ENCODE data around the gene SCN11A. TPM values are rescaled to one million over a fixed set of nuclear protein-coding genes. Genes with fewer than 3 reads are reported as not detected.

SCN11A gene
- polyA plus RNA-seq (2011; rRNA removed) (not detected in 2 replicates), polyA plus RNA-seq (2017; fragmentation: RNase III; extraction: RNeasy Plus Mini Kit Qiagen cat#74134 plus additional on column Dnase treatment) (0.01 TPM in 1 of 3 replicates, not detected in the others), polyA minus RNA-seq (2011; rRNA and poly(A)+ RNA removed) (not detected in 2 replicates)
- not detected in 2 replicates for polyA plus RNA-seq (2012; cell fraction: cytosol; rRNA removed)
- 0.01 TPM in 1 of 2 replicates, not detected in the other for polyA plus RNA-seq (2012; cell fraction: nucleus; rRNA removed)

DNA sequence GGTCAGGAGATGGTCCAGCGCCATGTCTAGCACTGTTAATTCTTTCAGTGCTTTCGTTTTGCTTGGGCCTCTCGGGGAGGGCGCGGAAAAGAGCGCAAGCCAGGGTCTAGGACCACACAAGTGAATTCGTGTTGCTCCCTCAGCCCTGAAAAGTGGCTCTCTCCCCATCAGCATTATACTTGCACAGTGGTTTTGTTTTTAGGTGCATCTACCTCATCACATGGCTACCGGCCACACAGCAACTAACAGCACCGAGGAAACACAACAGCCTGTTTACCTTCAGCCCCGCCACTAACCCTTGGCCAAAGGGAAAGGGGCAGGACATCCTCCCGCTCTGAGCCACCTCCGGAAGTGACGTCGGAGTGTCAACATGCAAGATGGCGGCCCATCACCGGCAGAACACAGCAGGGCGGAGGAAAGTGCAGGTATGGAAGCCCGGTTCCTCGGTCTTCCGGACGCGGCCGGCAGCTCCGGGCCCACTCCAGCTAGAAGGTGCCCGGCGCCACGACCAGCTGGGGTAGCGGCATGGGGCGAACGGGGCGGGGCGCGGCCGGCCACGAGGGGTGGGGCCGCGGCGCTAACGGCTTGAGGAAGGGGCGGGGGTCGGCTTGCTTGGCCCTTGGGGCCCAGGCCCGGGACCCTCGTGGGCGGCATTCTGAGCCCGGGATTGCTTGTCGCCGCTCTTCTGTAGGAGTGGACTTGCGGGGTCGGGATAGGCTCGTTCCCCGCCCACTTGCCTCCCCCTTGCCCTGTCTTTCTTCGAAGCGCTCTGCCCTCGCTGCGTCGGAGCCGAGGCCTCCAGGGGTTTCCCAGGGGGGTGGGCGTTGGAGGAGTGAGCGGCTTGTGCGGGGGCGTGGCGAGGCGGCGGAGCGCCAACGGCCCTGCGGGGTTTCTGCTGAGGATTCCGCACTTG is at the start of gene SCN11A, which contains the start of gene WDR48:
Gene SCN11A (minus strand): TSS at position 296 of the 913 bp plus-strand sequence. CDS start 101,582 bp downstream, outside the sequence.
Gene WDR48 (plus strand): TSS at position 368 of the 913 bp plus-strand sequence. CDS start 10 bp downstream, at position 378.
- 5% methylated on average over 33 of the region's 68 CpGs for WGBS (ENCODE audit: missing lambda C conversion rate)
- CTCF ChIA-PET, result interaction anchor here (0.9 to 1.0 kb wide), 2 partner anchors 12 to 21 kb away, joined by 4 read pairs; no protein-coding TSS in a partner anchor
- Histone ChIP-seq H3K4me2 (peak within 1 kb of the TSS; percentile 85), H3K4me1 (0 out of 3 replicates have a peak, but pooled peaks cover 5% of the 10 kb centered on the region), H3K27ac (peak within 1 kb of the TSS; percentile 93 to 97), H3K9me3 (no peaks in the 10 kb centered on the region), H3K4me3 (peak within 1 kb of the TSS; percentile 96)
- DNase-seq (ENCODE audit: low read depth in 1 of 2, low spot score in 1 of 2), result peak; percentile 87 to 92
- POLR2A ChIA-PET, result no interaction called here
- ATAC-seq, result peak; percentile 100
- FAIRE-seq, result peak; percentile 92
- TF ChIP-seq, protein P1, sequence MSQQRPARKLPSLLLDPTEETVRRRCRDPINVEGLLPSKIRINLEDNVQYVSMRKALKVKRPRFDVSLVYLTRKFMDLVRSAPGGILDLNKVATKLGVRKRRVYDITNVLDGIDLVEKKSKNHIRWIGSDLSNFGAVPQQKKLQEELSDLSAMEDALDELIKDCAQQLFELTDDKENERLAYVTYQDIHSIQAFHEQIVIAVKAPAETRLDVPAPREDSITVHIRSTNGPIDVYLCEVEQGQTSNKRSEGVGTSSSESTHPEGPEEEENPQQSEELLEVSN (IDR thresholded peaks at IDR 0.05; ENCODE audit: borderline replicate concordance, low read depth), result no peak
- TF ChIP-seq RCOR1 (IDR thresholded peaks at IDR 0.05; ENCODE audit: low read depth, low read length) (no peak), FOSB (CRISPR knock-in tag; IDR thresholded peaks at IDR 0.05) (no peak), SMC3 (IDR thresholded peaks at IDR 0.05) (no peak), CBX2 (IDR thresholded peaks at IDR 0.05; ENCODE audit: borderline replicate concordance, low read depth) (no peak), PHF8 (IDR thresholded peaks at IDR 0.05; ENCODE audit: borderline replicate concordance, low read depth) (peak; percentile 95), RAD21 (conservative IDR thresholded peaks at IDR 0.05 in 1 of 2, IDR thresholded peaks at IDR 0.05 in 1 of 2) (no peak), TP53 (CRISPR knock-in tag; IDR thresholded peaks at IDR 0.05) (no peak), KDM5A (IDR thresholded peaks at IDR 0.05) (peak; percentile 96), HEYL (CRISPR knock-in tag; IDR thresholded peaks at IDR 0.05) (no peak), TFCP2L1 (CRISPR knock-in tag; IDR thresholded peaks at IDR 0.05) (no peak), GATA3 (IDR thresholded peaks at IDR 0.05; ENCODE audit: borderline replicate concordance) (0 out of 2 replicates have a peak, but pooled peaks have one; percentile 20), POLR2AphosphoS2 (conservative IDR thresholded peaks at IDR 0.05; ENCODE audit: low read length) (no peak), RNF2 (IDR thresholded peaks at IDR 0.05; ENCODE audit: borderline replicate concordance, low read depth) (no peak), EHF (CRISPR knock-in tag; IDR thresholded peaks at IDR 0.05) (no peak), NFE2L2 (conservative IDR thresholded peaks at IDR 0.05; ENCODE audit: low read length) (no peak), FOXS1 (CRISPR knock-in tag; IDR thresholded peaks at IDR 0.05) (no peak; the same call in 1 of the 2 replicates), KDM1A (IDR thresholded peaks at IDR 0.05; ENCODE audit: low read depth) (no peak), RARB (CRISPR knock-in tag; IDR thresholded peaks at IDR 0.05) (no peak), FOSL2 (IDR thresholded peaks at IDR 0.05) (no peak), FOSL2 (CRISPR knock-in tag; IDR thresholded peaks at IDR 0.05) (peak; percentile 21; the same call in 1 of the 2 replicates), JUN (IDR thresholded peaks at IDR 0.05) (peak; percentile 49 to 70; a peak in 3 of 5 replicates), ATOH8 (CRISPR knock-in tag; IDR thresholded peaks at IDR 0.05; ENCODE audit: low read depth) (no peak), NR3C1 (IDR thresholded peaks at IDR 0.05) (no peak)
- TF ChIP-seq, protein P2, sequence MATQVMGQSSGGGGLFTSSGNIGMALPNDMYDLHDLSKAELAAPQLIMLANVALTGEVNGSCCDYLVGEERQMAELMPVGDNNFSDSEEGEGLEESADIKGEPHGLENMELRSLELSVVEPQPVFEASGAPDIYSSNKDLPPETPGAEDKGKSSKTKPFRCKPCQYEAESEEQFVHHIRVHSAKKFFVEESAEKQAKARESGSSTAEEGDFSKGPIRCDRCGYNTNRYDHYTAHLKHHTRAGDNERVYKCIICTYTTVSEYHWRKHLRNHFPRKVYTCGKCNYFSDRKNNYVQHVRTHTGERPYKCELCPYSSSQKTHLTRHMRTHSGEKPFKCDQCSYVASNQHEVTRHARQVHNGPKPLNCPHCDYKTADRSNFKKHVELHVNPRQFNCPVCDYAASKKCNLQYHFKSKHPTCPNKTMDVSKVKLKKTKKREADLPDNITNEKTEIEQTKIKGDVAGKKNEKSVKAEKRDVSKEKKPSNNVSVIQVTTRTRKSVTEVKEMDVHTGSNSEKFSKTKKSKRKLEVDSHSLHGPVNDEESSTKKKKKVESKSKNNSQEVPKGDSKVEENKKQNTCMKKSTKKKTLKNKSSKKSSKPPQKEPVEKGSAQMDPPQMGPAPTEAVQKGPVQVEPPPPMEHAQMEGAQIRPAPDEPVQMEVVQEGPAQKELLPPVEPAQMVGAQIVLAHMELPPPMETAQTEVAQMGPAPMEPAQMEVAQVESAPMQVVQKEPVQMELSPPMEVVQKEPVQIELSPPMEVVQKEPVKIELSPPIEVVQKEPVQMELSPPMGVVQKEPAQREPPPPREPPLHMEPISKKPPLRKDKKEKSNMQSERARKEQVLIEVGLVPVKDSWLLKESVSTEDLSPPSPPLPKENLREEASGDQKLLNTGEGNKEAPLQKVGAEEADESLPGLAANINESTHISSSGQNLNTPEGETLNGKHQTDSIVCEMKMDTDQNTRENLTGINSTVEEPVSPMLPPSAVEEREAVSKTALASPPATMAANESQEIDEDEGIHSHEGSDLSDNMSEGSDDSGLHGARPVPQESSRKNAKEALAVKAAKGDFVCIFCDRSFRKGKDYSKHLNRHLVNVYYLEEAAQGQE (IDR thresholded peaks at IDR 0.05), result 0 out of 2 replicates have a peak, but pooled peaks have one; percentile 22
- TF ChIP-seq, protein P3, sequence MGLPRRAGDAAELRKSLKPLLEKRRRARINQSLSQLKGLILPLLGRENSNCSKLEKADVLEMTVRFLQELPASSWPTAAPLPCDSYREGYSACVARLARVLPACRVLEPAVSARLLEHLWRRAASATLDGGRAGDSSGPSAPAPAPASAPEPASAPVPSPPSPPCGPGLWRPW (IDR thresholded peaks at IDR 0.05), result no peak
- TF ChIP-seq, protein P4, sequence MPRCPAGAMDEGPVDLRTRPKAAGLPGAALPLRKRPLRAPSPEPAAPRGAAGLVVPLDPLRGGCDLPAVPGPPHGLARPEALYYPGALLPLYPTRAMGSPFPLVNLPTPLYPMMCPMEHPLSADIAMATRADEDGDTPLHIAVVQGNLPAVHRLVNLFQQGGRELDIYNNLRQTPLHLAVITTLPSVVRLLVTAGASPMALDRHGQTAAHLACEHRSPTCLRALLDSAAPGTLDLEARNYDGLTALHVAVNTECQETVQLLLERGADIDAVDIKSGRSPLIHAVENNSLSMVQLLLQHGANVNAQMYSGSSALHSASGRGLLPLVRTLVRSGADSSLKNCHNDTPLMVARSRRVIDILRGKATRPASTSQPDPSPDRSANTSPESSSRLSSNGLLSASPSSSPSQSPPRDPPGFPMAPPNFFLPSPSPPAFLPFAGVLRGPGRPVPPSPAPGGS (IDR thresholded peaks at IDR 0.05), result peak; percentile 63; the same call in 2 of the 3 replicates
- TF ChIP-seq, protein P5, sequence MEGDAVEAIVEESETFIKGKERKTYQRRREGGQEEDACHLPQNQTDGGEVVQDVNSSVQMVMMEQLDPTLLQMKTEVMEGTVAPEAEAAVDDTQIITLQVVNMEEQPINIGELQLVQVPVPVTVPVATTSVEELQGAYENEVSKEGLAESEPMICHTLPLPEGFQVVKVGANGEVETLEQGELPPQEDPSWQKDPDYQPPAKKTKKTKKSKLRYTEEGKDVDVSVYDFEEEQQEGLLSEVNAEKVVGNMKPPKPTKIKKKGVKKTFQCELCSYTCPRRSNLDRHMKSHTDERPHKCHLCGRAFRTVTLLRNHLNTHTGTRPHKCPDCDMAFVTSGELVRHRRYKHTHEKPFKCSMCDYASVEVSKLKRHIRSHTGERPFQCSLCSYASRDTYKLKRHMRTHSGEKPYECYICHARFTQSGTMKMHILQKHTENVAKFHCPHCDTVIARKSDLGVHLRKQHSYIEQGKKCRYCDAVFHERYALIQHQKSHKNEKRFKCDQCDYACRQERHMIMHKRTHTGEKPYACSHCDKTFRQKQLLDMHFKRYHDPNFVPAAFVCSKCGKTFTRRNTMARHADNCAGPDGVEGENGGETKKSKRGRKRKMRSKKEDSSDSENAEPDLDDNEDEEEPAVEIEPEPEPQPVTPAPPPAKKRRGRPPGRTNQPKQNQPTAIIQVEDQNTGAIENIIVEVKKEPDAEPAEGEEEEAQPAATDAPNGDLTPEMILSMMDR (IDR thresholded peaks at IDR 0.05), result no peak
- TF ChIP-seq, protein P6, sequence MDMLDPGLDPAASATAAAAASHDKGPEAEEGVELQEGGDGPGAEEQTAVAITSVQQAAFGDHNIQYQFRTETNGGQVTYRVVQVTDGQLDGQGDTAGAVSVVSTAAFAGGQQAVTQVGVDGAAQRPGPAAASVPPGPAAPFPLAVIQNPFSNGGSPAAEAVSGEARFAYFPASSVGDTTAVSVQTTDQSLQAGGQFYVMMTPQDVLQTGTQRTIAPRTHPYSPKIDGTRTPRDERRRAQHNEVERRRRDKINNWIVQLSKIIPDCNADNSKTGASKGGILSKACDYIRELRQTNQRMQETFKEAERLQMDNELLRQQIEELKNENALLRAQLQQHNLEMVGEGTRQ (IDR thresholded peaks at IDR 0.05), result no peak

Data from A549 (cell line).